HepG2 (cell line): Measurements from ENCODE around the gene CMIP. TPM values are rescaled to one million over a fixed set of nuclear protein-coding genes. Genes with fewer than 3 reads are reported as not detected.

Experiments
- BRD4 ChIP-seq: sonication (generic); formaldehyde crosslinking; IDR thresholded peaks from 2 replicates; pipeline ENCODE4 v1.4.0; 2020; ENCODE audit warnings: missing genetic modification reagents
- DBP ChIP-seq: sonication (generic); formaldehyde crosslinking; IDR thresholded peaks from 2 replicates; pipeline ENCODE4 v1.4.0; 2020; ENCODE audit warnings: missing genetic modification reagents; ENCODE audit errors: not compliant biosample characterization
- ETV6 ChIP-seq: sonication (generic); formaldehyde crosslinking; conservative IDR thresholded peaks from 2 replicates; pipeline ENCODE4 v1.4.0; 2020; ENCODE audit warnings: missing genetic modification reagents
- MYC ChIP-seq: sonication (generic); formaldehyde crosslinking; IDR thresholded peaks from 2 replicates; pipeline ENCODE4 v1.9.0; 2021; ENCODE audit warnings: missing genetic modification reagents, borderline replicate concordance
- NR2F2 ChIP-seq: IDR thresholded peaks from 2 replicates; pipeline ENCODE4 v1.6.1; 2012; ENCODE audit warnings: low read depth, inconsistent platforms, borderline replicate concordance
- POLR2G ChIP-seq: fragments of 200-400 bp; formaldehyde crosslinking; IDR thresholded peaks from 2 replicates; pipeline ENCODE4 v1.6.1; 2018; ENCODE audit warnings: mild to moderate bottlenecking, low read depth, low read length, moderate library complexity
- PTBP1 ChIP-seq: fragments of 200-400 bp; formaldehyde crosslinking; IDR thresholded peaks from 2 replicates; pipeline ENCODE4 v1.6.1; 2018; ENCODE audit warnings: low read length, low read depth; ENCODE audit not compliant: poor library complexity, severe bottlenecking
- REL ChIP-seq: sonication (generic); formaldehyde crosslinking; conservative IDR thresholded peaks from 2 replicates; pipeline ENCODE4 v1.8.0; 2022; ENCODE audit warnings: mild to moderate bottlenecking, missing genetic modification reagents, moderate library complexity
- SP5 ChIP-seq: IDR thresholded peaks from 2 replicates; pipeline ENCODE4 v1.6.1; 2016; ENCODE audit warnings: low read depth, borderline replicate concordance
- ZNF10 ChIP-seq: sonication (generic); formaldehyde crosslinking; IDR thresholded peaks from 2 replicates; pipeline ENCODE4 v1.4.0; 2020; ENCODE audit warnings: mild to moderate bottlenecking, low read depth, missing genetic modification reagents, borderline replicate concordance
- ZNF253 ChIP-seq: sonication (generic); formaldehyde crosslinking; IDR thresholded peaks from 2 replicates; pipeline ENCODE4 v1.8.0; 2022; ENCODE audit warnings: mild to moderate bottlenecking, missing genetic modification reagents, borderline replicate concordance
- ZNF501 ChIP-seq: sonication (generic); formaldehyde crosslinking; IDR thresholded peaks from 2 replicates; pipeline ENCODE4 v1.5.1; 2020; ENCODE audit warnings: mild to moderate bottlenecking, moderate library complexity, missing genetic modification reagents
- ZNF556 ChIP-seq: sonication (generic); formaldehyde crosslinking; IDR thresholded peaks from 2 replicates; pipeline ENCODE4 v1.4.0; 2020; ENCODE audit warnings: mild to moderate bottlenecking, missing genetic modification reagents, borderline replicate concordance
- ZNF703 ChIP-seq: sonication (generic); formaldehyde crosslinking; IDR thresholded peaks from 2 replicates; pipeline ENCODE4 v1.5.1; 2020; ENCODE audit warnings: missing genetic modification reagents, mild to moderate bottlenecking, moderate library complexity, borderline replicate concordance
- ZNF724P ChIP-seq: sonication (generic); formaldehyde crosslinking; IDR thresholded peaks from 2 replicates; pipeline ENCODE4 v1.8.0; 2022; ENCODE audit warnings: missing genetic modification reagents, borderline replicate concordance
- polyA plus RNA-seq, 8 experiments: library from polyadenylated mRNA; depleted of rRNA in 3 of 8; stranded (reverse) in 7 of 8; unstranded in 1 of 8; fragments of >200 nt; fragmentation: Illumina TruSeq in 4 of 8; extraction: Trizol in 4 of 8; gene quantifications; 2 replicates each; pipeline versions ENCODE4 v1.2.1 to v1.2.3, GENCODE V29; 2011 to 2016; ENCODE audit warnings: low read depth in 4 of 8, missing spikeins in 1 of 8, mixed read lengths in 1 of 8; ENCODE audit not compliant: insufficient read depth in 1 of 8
- total RNA-seq, 5 experiments: library from RNA; depleted of rRNA; stranded (reverse); fragments of >200 nt; fragmentation: Illumina TruSeq; extraction: Trizol; gene quantifications; 2 replicates each; pipeline ENCODE4 v1.2.3, GENCODE V29; 2016; ENCODE audit warnings: low read depth in 1 of 5
- TF ChIP-seq, protein P1 (sequence below): IDR thresholded peaks from 2 replicates; pipeline ENCODE4 v1.6.1; 2018; ENCODE audit warnings: missing genetic modification reagents, mild to moderate bottlenecking, missing compliant biosample characterization
- TF ChIP-seq, protein P2 (sequence below): sonication (generic); formaldehyde crosslinking; IDR thresholded peaks from 2 replicates; pipeline ENCODE4 v1.4.0; 2020; ENCODE audit warnings: mild to moderate bottlenecking, missing genetic modification reagents
- TF ChIP-seq, protein P3 (sequence below): sonication (generic); formaldehyde crosslinking; IDR thresholded peaks from 2 replicates; pipeline ENCODE4 v1.4.0; 2020; ENCODE audit warnings: missing genetic modification reagents

The CMIP gene
- total and polyA plus RNA-seq, 2 of the 13 experiments (the other 11 are each of a cell fraction or from before 2014, with no cell fraction given), result 10.9 to 18.1 TPM

GRCh38 chr16:81429045-81429521 is 15.5 kb upstream of the CMIP start (continued):
- TF ChIP-seq ZNF724P (CRISPR knock-in tag), result no peak
- peak; percentile 24; the same call in 1 of the 2 replicates for TF ChIP-seq MYC (CRISPR knock-in tag)
- no peak for TF ChIP-seq POLR2G
- TF ChIP-seq ZNF10 (CRISPR knock-in tag), result no peak
- TF ChIP-seq REL, result no peak
- TF ChIP-seq ETV6, result no peak
- TF ChIP-seq, protein P1, sequence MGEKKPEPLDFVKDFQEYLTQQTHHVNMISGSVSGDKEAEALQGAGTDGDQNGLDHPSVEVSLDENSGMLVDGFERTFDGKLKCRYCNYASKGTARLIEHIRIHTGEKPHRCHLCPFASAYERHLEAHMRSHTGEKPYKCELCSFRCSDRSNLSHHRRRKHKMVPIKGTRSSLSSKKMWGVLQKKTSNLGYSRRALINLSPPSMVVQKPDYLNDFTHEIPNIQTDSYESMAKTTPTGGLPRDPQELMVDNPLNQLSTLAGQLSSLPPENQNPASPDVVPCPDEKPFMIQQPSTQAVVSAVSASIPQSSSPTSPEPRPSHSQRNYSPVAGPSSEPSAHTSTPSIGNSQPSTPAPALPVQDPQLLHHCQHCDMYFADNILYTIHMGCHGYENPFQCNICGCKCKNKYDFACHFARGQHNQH (CRISPR knock-in tag), result 0 out of 2 replicates have a peak, but pooled peaks have one; percentile 20
- no peak for TF ChIP-seq ZNF253 (CRISPR knock-in tag)
- 0 out of 2 replicates have a peak, but pooled peaks have one; percentile 32 for TF ChIP-seq ZNF556 (CRISPR knock-in tag)
- TF ChIP-seq, protein P2, sequence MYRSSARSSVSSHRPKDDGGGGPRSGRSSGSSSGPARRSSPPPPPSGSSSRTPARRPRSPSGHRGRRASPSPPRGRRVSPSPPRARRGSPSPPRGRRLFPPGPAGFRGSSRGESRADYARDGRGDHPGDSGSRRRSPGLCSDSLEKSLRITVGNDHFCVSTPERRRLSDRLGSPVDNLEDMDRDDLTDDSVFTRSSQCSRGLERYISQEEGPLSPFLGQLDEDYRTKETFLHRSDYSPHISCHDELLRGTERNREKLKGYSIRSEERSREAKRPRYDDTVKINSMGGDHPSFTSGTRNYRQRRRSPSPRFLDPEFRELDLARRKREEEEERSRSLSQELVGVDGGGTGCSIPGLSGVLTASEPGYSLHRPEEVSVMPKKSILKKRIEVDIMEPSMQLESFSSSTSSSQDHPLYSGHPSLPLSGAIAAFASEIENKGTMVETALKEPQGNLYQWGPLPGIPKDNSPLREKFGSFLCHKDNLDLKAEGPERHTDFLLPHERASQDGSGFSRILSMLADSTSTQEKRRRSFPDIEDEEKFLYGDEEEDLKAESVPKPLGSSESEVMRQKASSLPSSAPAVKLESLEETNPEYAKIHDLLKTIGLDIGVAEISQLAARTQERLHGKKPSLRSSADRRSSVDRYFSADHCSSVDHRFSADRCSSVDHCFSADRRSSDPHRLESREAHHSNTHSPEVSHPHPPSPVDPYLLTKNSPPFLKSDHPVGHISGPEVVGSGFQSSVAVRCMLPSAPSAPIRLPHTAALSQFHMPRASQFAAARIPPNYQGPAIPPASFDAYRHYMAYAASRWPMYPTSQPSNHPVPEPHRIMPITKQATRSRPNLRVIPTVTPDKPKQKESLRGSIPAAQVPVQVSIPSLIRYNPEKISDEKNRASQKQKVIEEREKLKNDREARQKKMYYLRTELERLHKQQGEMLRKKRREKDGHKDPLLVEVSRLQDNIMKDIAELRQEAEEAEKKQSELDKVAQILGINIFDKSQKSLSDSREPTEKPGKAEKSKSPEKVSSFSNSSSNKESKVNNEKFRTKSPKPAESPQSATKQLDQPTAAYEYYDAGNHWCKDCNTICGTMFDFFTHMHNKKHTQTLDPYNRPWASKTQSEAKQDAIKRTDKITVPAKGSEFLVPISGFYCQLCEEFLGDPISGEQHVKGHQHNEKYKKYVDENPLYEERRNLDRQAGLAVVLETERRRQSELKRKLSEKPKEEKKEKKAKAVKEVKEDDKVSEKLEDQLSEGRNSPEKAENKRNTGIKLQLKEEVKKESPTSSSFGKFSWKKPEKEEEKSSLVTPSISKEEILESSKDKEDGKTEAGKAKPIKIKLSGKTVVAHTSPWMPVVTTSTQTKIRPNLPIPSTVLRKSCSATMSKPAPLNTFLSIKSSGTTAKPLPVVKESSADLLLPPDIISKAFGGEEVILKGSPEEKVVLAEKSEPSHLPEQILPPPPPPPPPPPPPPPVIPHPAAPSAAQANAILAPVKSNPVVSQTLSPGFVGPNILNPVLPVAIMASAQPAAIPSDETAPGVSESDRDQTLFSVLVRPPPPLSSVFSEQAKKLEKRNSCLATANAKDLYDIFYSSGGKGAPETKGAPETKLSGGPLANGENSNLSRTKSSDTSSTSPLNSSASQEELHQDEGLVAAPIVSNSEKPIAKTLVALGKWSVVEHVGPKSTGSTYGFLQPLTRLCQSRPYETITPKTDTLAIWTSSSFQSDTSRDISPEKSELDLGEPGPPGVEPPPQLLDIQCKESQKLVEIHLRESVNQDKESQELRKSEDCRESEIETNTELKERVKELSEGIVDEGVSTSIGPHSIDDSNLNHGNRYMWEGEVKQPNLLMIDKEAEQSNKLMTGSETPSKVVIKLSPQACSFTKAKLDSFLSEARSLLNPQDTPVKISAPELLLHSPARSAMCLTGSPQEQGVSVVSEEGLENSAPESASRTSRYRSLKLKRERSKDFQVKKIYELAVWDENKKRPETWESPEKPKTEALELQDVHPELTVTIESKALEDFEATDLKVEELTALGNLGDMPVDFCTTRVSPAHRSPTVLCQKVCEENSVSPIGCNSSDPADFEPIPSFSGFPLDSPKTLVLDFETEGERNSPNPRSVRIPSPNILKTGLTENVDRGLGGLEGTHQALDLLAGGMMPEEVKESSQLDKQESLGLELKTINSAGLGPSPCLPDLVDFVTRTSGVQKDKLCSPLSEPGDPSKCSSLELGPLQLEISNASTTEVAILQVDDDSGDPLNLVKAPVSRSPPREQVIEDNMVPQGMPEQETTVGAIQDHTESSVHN (CRISPR knock-in tag), result no peak
- 0 out of 2 replicates have a peak, but pooled peaks have one; percentile 53 for TF ChIP-seq ZNF501 (CRISPR knock-in tag)
- no peak for TF ChIP-seq ZNF703
- TF ChIP-seq, protein P3, sequence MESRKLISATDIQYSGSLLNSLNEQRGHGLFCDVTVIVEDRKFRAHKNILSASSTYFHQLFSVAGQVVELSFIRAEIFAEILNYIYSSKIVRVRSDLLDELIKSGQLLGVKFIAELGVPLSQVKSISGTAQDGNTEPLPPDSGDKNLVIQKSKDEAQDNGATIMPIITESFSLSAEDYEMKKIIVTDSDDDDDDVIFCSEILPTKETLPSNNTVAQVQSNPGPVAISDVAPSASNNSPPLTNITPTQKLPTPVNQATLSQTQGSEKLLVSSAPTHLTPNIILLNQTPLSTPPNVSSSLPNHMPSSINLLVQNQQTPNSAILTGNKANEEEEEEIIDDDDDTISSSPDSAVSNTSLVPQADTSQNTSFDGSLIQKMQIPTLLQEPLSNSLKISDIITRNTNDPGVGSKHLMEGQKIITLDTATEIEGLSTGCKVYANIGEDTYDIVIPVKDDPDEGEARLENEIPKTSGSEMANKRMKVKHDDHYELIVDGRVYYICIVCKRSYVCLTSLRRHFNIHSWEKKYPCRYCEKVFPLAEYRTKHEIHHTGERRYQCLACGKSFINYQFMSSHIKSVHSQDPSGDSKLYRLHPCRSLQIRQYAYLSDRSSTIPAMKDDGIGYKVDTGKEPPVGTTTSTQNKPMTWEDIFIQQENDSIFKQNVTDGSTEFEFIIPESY (CRISPR knock-in tag), result no peak
- TF ChIP-seq DBP (CRISPR knock-in tag), result no peak
- no peak for TF ChIP-seq NR2F2
- no peak for TF ChIP-seq SP5 (CRISPR knock-in tag)
- no peak for TF ChIP-seq BRD4 (CRISPR knock-in tag)
- no peak for TF ChIP-seq PTBP1
